ENCODE results near the gene TMPRSS9.
"Not testable (repeated sequence)": the region's sequence is repeated elsewhere in the genome, so short reads cannot be mapped to it uniquely, and the experiment has no call there.

TMPRSS9 gene

DNA sequence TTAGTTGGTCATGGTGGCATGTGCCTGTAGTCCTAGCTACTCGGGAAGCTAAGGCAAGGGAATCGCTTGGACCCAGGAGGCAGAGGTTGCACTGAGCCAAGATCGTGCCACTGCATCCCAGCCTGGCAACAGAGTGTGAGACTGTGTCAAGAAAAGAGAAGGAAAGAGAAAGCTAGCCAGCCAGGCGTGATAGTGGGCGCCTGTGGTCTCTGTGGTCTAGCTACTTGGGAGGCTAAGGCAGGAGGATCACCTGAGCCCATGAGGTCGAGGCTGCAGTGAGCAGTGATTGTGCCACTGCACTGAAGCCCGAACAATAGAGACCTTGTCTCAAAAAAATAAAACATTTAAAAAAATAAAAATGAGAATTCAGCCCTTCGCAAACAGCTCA, 34.0 kb downstream of the TMPRSS9 start:
- DNase-seq (ENCODE audit: low read depth) = no peak

DNA sequence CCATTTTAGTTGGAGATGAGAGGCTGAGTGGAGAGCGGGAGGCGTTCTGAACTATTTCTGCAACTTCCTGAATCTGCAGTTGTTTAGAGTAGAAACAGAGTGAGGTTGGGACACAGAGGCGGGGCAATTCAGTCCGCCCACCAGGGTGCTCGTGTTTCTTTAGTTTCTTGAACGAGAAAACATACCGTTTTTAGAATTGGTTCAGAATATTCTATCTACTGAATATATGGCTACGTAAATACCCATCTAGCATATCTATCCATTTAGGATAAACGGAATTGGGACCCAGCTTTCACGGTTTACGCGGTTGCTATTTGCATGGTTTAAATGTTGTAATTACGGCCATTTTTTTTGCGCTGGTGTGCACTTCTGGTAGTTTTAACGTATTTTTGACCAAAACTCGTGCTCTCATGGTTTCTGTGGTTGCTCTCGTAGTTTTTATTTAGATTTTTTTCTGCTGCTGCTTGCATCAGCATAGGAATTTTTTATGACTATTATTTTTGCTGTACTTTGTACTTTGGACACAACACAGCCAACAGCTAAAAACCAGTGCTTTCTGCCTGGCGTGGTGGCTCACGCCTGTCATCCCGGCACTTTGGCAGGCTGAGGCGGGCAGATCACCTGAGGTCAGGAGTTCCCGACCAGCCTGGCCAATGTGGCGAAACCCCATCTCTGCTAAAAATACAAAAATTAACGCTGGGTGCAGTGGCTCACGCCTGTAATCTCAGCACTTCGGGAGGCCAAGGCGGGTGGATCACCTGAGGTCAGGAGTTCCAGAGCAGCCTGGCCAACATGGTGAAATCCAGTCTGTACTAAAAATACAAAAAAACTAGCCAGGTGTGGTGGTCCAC, 34.6 kb downstream of the TMPRSS9 start:
- DNase-seq (ENCODE audit: low read depth) = no peak

DNA sequence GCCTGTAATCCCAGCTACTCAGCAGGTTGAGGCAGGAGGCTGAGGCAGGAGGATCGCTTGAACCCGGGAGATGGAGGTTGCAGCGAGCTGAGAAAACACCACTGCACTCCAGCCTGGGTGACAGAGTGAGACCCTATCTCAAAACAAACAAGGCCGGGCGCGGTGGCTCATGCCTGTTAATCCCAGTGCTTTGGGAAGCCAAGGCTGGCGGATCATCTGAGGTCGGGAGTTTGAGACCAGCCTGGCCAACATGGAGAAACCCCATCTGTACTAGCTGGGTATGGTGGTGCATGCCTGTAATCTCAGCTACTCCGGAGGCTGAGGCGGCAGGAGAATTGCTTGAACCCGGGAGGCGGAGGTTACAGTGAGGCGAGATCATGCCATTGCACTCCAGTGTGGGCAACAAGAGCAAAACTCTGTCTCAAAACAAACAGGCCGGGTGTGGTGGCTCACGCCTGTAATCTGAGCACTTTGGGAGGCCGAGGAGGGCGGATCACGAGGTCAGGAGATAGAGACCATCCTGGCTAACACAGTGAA, 35.3 kb downstream of the TMPRSS9 start:
- DNase-seq (ENCODE audit: low read depth) = not testable (repeated sequence)

DNA sequence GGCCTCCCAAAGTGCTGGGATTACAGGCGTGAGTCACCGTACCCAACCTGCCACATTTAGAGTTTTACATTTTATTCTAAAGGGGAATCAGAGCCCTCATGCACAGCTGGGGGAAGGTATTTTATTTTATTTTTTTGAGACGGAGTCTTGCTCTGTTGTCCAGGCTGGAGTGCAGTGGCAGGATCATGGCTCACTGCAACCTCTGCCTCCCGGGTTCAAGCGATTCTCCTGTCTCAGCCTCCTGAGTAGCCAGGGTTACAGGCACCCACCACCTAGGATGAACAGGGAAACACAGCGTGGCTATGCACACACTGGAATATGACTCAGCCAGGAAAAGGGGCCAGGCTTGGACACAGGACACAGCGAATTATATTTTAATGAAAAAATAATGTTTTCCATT, 37.1 kb downstream of the TMPRSS9 start:
- not testable (repeated sequence) for DNase-seq (ENCODE audit: low read depth)

DNA sequence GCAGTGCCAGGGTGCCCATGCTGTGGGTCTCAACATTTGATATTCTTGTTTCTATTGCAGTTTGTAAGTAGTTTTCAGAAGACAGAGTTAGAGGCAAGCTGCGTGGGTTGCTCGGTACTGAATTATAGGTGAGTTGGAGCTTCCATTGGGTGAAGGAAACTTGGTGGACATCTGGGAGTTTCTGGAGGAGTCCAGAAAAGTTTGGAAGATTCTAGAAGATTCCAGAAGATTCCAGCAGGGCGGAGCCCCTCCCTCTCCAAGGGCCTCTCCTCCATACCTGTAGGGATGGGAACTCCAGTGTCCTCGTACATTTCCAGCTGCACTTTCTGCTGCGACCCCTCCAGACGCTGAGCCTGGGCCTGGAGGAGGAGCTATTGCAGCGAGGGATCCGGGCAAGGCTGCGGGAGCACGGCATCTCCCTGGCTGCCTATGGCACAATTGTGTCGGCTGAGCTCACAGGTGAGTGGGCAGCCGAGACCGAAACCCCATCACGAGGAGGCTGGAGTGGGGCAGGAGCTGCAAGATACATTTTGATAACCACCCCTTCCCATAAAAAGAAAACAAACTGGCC, 38.8 kb downstream of the TMPRSS9 start:
- DNase-seq (ENCODE audit: low read depth) = no peak

DNA sequence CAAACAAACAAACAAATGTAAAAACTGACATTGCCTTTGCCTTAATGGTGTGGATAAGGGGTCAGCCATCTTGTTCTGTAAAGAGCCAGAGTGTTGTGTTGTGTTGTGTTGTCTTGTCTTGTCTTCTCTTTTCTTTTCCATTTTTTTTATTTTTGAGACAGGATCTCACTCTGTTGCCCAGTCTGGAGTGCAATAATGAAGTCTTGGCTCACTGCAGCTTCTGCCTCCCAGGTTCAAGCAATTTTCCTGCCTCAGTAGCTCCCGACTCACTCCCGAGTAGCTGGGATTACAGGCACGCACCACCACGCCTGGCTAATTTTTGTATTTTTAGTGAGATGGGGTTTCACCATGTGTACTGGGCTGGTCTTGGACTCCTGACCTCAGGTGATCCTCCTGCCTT, 39.5 kb downstream of the TMPRSS9 start:
- DNase-seq (ENCODE audit: low read depth) = no peak

DNA sequence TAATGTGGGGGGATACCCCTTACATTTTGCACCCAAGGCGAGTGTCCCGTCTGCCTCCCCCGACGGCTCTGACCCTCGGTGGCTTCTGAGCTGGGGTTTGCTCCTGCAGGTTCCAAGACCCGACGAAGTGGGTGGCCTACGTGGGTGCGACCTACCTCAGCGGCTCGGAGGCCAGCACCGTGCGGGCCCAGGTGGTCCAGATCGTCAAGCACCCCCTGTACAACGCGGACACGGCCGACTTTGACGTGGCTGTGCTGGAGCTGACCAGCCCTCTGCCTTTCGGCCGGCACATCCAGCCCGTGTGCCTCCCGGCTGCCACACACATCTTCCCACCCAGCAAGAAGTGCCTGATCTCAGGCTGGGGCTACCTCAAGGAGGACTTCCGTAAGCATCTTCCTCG, 48.2 kb downstream of the TMPRSS9 start:
- DNase-seq (ENCODE audit: low read depth) = no peak

DNA sequence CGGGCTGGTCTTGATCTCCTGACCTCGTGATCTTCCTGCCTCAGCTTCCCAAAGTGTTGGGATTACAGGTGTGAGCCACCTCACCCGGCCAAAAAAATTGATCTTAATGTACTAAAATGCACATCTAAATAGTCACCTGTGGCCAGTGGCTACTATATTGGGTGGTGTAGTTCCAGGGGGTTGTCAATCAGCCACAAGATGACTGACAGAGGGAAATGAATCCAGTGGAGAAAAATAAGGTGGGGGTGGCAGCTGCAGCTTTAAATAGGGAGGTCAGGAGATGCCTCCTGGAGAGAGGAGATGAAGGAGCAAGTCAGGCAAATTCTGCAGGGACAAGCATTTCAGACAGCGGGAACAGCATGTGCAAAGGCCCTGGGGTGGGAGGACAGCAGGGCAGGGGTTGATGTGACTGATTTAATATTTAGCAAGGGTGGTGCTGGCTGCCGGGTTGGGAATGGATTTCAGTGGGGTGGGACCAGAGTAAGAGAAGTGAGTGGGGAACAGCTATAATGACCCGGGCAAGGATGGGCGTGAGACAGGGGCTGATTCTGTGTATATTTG, 49.4 kb downstream of the TMPRSS9 start:
- DNase-seq (ENCODE audit: low read depth) = no peak

DNA sequence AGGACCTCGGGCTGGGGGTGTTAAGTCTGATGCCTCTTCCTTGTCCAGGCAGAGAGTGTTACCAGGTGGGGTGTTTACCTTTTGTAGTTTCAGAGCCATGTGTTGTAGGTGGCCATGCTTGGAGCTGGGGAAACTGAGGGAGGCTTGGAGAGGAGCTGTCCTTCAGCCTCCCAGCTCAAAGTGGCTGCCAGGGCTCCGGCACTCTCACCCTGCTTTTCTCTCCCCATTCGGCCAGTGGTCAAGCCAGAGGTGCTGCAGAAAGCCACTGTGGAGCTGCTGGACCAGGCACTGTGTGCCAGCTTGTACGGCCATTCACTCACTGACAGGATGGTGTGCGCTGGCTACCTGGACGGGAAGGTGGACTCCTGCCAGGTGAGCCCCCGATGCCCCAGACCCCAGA, 50.0 kb downstream of the TMPRSS9 start:
- DNase-seq (ENCODE audit: low read depth) = no peak

DNA sequence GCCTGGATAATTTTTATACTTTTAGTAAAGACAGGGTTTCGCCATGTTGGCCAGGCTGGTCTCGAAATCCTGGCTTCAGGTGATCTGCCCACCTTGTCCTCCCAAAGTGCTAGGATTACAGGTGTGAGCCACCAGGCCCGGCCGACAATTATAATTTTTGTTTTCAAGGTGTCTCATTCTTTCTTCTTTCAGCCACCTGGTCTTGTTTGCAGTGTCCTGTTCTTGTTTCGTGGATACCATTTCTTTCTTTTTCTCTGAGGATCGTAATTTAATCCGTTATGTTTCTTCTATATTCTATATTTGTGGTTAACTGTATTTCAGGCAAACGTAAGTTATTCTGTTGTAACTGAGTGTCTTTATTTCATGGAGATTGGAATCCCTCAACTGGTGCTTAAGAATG, 51.6 kb downstream of the TMPRSS9 start:
- no peak for DNase-seq (ENCODE audit: low read depth)

DNA sequence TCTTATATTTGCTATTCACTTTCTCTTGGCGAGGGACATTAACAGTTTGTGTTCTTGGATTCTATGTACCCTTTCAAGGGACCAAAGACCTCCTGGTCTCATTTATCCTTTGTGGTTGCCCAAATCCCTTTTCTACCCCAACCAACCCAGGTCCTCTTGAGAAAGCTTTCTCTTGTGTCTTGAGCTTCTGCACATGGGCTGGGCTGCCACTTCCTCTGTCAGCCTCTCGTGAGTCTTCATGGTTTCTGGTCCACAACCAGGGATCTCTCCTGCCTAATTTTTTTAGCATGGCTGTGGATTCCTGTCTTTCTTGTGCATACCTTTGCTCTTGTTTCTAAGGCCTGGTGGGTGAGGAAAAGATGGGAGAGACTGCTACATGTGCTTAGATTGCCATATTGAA, 52.4 kb downstream of the TMPRSS9 start:
- DNase-seq (ENCODE audit: low read depth) = no peak

DNA sequence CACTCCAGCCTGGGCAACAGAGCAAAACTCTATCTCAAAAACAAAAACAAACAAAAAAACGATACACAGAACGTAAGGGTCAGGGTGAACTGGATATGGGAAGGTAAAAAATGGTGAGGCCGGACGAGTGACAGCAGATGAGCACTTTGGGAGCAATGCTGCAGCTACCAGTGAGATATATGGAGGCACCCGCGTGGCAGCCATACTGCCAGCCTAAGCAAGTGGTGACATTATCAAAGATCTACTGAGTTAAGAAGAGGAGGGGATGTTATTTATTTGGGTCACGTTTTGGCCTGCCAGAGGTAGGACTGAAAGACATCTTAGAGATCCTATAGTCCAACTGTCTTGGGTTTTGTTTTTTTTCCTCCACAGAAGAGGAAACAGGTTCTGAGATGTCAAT, 53.1 kb downstream of the TMPRSS9 start:
- no peak for DNase-seq (ENCODE audit: low read depth)

DNA sequence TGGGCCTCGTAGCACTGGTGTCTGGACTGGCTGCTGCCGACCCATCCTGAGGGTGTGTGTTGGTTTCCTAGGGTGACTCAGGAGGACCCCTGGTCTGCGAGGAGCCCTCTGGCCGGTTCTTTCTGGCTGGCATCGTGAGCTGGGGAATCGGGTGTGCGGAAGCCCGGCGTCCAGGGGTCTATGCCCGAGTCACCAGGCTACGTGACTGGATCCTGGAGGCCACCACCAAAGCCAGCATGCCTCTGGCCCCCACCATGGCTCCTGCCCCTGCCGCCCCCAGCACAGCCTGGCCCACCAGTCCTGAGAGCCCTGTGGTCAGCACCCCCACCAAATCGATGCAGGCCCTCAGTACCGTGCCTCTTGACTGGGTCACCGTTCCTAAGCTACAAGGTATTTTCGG, 53.6 kb downstream of the TMPRSS9 start:
- no peak for DNase-seq (ENCODE audit: low read depth)

DNA sequence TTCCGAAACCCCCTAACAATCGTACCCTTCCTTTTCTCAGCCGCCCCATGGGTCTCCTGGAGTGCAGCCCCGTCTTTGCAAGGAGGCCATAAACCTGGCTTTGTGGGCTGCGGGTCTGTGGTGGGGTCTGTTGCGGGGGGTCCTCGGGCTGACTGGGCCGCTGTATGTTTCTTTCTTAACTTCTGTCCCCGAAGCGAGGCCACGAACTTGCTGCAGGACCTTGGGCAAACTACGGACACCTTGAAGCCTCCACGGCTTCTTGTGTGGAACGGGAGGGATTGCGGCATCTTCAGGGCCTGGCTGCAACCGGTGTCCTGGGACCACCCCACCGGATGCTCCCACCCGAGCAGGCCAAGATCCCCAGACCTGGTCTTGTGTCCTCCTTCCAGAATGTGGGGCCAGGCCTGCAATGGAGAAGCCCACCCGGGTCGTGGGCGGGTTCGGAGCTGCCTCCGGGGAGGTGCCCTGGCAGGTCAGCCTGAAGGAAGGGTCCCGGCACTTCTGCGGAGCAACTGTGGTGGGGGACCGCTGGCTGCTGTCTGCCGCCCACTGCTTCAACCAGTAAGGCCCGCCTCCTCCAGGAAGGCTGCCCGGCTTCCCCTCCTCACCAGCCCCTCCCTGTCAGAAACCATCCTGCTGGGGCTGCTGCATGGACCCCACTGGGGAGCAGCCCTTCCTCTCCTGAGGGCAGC, 55.4 kb downstream of the TMPRSS9 start:
- DNase-seq (ENCODE audit: low read depth) = no peak

DNA sequence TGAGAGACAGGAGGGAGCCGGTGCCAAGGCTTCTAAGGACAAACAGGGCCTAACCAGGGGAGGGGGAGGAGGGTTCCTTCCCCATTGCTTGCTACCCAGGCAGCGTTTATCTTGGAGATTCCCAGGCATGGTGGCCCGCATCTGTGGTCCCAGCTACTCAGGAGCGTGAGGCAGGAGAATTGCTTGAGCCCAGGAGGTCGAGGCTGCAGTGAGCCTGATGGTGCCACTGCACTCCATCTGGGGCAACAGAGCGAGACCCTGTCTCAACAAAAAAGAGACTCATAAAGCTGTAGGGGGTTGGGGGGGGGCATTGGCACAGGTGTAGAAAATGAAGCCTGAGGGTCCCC, 55.9 kb downstream of the TMPRSS9 start:
- no peak for DNase-seq (ENCODE audit: low read depth)

DNA sequence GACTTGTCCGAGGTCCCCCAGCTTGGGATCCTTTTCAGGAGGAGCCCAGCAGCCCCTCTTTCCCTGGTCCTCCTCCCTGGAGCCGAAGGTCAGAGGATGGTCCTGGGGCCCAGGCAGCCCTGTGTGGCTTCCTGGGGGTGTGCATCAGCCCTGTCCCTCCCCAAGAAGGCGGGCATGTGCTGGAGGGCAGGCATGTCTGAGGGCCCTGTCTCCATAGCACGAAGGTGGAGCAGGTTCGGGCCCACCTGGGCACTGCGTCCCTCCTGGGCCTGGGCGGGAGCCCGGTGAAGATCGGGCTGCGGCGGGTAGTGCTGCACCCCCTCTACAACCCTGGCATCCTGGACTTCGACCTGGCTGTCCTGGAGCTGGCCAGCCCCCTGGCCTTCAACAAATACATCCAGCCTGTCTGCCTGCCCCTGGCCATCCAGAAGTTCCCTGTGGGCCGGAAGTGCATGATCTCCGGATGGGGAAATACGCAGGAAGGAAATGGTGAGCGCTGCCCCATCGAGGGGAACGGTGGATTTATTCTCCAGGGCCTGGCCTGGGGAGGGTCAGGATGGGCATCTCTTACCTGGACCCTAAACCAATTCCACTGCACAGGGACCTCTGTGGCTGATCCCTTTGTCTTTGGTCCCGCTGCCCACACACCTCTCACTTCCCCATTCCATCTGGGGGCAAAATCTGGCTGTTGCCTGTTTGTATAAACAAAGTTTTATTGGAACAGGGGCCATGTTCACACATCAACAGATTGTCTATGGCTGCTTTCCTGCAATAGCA, 56.4 kb downstream of the TMPRSS9 start:
- DNase-seq (ENCODE audit: low read depth) = no peak

DNA sequence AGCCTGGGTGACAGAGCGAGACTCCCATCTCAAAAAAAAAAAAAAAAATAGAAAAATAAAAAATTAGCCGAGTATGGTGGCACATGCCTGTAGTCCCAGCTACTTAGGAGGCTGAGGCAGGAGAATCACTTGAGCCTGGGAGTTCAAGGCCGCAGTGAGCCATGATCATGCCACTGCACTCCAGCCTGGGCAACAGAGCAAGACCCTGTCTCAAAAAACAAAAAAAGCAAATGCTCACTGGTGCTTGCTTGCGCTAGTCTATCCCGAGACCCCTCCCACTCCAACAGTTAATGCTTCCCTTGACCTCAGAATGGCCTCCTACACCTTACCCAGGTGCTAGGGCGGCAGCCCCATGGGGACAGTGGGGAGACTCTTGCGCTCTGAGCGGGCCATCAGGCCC, 57.4 kb downstream of the TMPRSS9 start:
- not testable (repeated sequence) for DNase-seq (ENCODE audit: low read depth)

DNA sequence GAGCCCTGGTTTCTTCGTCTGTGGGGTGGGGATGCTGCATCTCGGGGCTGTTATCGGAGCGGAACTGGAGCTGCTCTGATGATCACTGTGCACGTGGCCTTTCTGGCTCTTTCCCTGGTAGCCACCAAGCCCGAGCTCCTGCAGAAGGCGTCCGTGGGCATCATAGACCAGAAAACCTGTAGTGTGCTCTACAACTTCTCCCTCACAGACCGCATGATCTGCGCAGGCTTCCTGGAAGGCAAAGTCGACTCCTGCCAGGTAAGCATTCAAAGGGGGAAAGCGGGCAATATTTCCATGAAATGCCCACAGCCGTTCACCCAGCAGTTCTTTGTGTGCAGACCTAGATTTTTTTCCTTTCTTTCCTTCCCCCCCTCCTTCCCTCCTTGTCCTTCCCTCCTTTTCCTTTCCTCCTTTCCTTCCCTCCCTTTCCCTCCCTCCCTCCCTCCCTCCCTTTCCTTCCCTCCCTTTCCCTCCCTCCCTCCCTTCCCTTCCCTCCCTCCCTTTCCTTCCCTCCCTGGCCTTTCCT, 57.9 kb downstream of the TMPRSS9 start:
- DNase-seq (ENCODE audit: low read depth) = no peak

DNA sequence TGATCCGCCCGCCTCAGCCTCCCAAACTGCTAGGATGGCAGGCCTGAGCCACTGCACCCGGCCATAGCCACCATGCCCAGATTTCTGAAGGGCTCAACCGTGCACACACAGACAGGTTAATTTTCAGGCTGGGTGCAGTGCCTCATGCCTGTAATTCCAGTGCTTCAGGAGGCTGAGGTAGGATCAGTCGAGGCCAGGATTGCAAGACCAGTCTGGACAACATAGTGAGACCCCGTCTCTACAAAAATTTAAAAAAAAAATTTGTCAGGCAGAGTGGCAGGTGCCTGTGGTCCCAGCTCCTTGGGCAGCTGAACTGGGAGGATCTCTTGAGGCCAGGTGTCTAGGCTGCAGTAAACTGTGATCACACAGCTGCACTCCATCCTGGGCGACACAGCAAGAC, 59.7 kb downstream of the TMPRSS9 start:
- no peak for DNase-seq (ENCODE audit: low read depth)

DNA sequence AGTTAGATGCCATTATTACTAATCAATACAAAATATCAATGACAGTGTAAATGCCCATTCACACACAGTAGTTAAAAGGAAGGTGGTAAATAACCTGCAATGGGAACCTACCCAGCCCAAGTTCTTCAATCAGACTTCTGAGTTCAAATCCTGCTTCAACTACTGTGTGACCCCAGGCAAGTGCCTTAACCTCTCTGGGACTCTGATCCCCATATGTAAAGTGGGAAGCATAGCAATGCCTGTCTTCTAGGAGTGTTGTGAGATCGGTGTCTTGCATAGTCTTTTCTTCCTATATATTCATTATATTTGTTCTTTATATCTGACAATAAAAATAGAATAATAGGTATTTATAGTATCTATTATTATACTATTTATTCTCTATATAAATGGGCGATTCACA, 60.4 kb downstream of the TMPRSS9 start:
- no peak for DNase-seq (ENCODE audit: low read depth)

DNA sequence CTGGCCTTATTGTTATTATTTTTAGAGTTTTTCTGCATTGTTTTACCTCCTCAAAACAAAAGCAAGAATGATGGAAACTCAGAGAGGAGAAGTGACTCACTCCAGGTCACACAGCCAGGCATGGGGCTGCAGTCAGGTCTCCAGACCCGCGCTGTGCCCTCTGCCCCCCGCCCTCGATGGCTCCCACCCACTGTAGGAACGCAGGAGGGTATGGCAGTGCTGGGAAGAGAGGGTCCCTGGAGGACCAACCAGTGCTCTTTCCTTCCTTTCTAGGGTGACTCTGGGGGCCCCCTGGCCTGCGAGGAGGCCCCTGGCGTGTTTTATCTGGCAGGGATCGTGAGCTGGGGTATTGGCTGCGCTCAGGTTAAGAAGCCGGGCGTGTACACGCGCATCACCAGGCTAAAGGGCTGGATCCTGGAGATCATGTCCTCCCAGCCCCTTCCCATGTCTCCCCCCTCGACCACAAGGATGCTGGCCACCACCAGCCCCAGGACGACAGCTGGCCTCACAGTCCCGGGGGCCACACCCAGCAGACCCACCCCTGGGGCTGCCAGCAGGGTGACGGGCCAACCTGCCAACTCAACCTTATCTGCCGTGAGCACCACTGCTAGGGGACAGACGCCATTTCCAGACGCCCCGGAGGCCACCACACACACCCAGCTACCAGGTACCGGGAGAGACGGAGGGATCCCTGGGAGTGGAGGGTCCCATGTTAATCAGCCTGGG, 61.7 kb downstream of the TMPRSS9 start:
- no peak for DNase-seq (ENCODE audit: low read depth)

Measured in activated T-helper 1 cell treated with Interleukin-2 at 50 U/mL for 16 hours (primary cell).